Measurements from ENCODE around the gene PRELP. TPM values are rescaled to one million over a fixed set of nuclear protein-coding genes. Genes with fewer than 3 reads are reported as not detected.

Gene PRELP
- total RNA-seq (100 to 1,000 TPM in 1 of 4 donors, 10 to 100 TPM in 3; 45.7 to 133 (median 77.9) TPM), polyA plus RNA-seq (10 to 100 TPM in 1 of 3 donors, 1 to 10 TPM in 1, under 1 TPM in 1; 0.92 to 15.1 (median 7.2) TPM)

GRCh38 chr1:203475012-203475981 lies at the start of gene PRELP:
Gene PRELP, plus strand, starts transcription at chr1:203475806. Its CDS starts 7,379 bp downstream, at chr1:203483185.
- H3K27me3 ChIP-seq: no peaks in the 10 kb centered on the region

GRCh38 chr1:203426366-203426765 lies 49.2 kb upstream of the PRELP start:
- Histone ChIP-seq H3K27ac (peak overlapping the region in 2 of 4 donors; percentile 30 to 69), H3K36me3 (no peaks in the 10 kb centered on the region), H3K27me3 (no peaks in the 10 kb centered on the region), H3K4me3 (no peak overlapping the region), H3K9me3 (no peaks in the 10 kb centered on the region), H3K4me1 (peaks cover 0 to 28% (median 20%) of the 10 kb centered on the region in 4 donors)
- WGBS, 2 donors: 18 to 69% methylated on average over 5 of the region's 5 CpGs
- intact Hi-C loops (cut with DNase I): no loop called here
- no peak for DNase-seq
- TF ChIP-seq POLR2A (IDR thresholded peaks at IDR 0.05) (no peak), CTCF (IDR thresholded peaks at IDR 0.05) (no peak), EP300 (IDR thresholded peaks at IDR 0.05) (no peak), POLR2AphosphoS5 (IDR thresholded peaks at IDR 0.05) (no peak)

More at GRCh38 chr1:203475012-203475981, at the start of gene PRELP:
- intact Hi-C loops (cut with DNase I): no loop called here
- TF ChIP-seq EP300 (IDR thresholded peaks at IDR 0.05) (no peak), POLR2AphosphoS5 (IDR thresholded peaks at IDR 0.05) (peak; percentile 98 to 99 (median 99)), POLR2A (IDR thresholded peaks at IDR 0.05) (peak; percentile 94 to 96), CTCF (IDR thresholded peaks at IDR 0.05) (no peak)
- Histone ChIP-seq H3K4me1 (peaks cover 0 to 45% (median 35%) of the 10 kb centered on the region in 4 donors), H3K36me3 (no peaks in the 10 kb centered on the region), H3K9me3 (no peaks in the 10 kb centered on the region), H3K4me3 (peak within 1 kb of the TSS; percentile 51 to 66 (median 64)), H3K27ac (peak within 1 kb of the TSS; percentile 87 to 96 (median 91))
- peak; percentile 94 for DNase-seq
- 10 to 49% methylated on average over 8 of the region's 8 CpGs for WGBS, 2 donors

- 18 to 80% methylated on average over 2 of the region's 2 CpGs for WGBS, 2 donors
- H3K27me3 ChIP-seq: no peaks in the 10 kb centered on the region
- peaks cover 0 to 28% (median 20%) of the 10 kb centered on the region in 4 donors for H3K4me1 ChIP-seq
- no peak overlapping the region for H3K27ac ChIP-seq
- no peak overlapping the region for H3K4me3 ChIP-seq
- TF ChIP-seq EP300 (IDR thresholded peaks at IDR 0.05) (no peak), POLR2AphosphoS5 (IDR thresholded peaks at IDR 0.05) (no peak), POLR2A (IDR thresholded peaks at IDR 0.05) (peak in 1 of 2 donors; percentile 30), CTCF (IDR thresholded peaks at IDR 0.05) (no peak)
- intact Hi-C loops (cut with DNase I): no loop called here
- no peak for DNase-seq
- H3K36me3 ChIP-seq: no peaks in the 10 kb centered on the region
- H3K9me3 ChIP-seq: no peaks in the 10 kb centered on the region
Measured at GRCh38 chr1:203426870-203427269, 48.7 kb upstream of the PRELP start.

- peaks cover 0 to 28% (median 20%) of the 10 kb centered on the region in 4 donors for H3K4me1 ChIP-seq
- DNase-seq: no peak
- no peaks in the 10 kb centered on the region for H3K36me3 ChIP-seq
- TF ChIP-seq EP300 (IDR thresholded peaks at IDR 0.05): no peak
- TF ChIP-seq CTCF (IDR thresholded peaks at IDR 0.05): no peak
- TF ChIP-seq POLR2A (IDR thresholded peaks at IDR 0.05): no peak
- no peak for TF ChIP-seq POLR2AphosphoS5 (IDR thresholded peaks at IDR 0.05)
- intact Hi-C loops (cut with DNase I): no loop called here
- H3K4me3 ChIP-seq: no peak overlapping the region
- no peaks in the 10 kb centered on the region for H3K9me3 ChIP-seq
- 16 to 71% methylated on average over 4 of the region's 4 CpGs for WGBS, 2 donors
- no peaks in the 10 kb centered on the region for H3K27me3 ChIP-seq
- H3K27ac ChIP-seq: no peak overlapping the region
Measured at GRCh38 chr1:203427451-203427850, 48.2 kb upstream of the PRELP start.

Data from sigmoid colon (tissue), 7 donors.